ENCODE measurements around the gene WNT9B. TPM values are rescaled to one million over a fixed set of nuclear protein-coding genes. Genes with fewer than 3 reads are reported as not detected.

The WNT9B gene
- total RNA-seq, 1 donor from 2014 or later = not detected

DNA sequence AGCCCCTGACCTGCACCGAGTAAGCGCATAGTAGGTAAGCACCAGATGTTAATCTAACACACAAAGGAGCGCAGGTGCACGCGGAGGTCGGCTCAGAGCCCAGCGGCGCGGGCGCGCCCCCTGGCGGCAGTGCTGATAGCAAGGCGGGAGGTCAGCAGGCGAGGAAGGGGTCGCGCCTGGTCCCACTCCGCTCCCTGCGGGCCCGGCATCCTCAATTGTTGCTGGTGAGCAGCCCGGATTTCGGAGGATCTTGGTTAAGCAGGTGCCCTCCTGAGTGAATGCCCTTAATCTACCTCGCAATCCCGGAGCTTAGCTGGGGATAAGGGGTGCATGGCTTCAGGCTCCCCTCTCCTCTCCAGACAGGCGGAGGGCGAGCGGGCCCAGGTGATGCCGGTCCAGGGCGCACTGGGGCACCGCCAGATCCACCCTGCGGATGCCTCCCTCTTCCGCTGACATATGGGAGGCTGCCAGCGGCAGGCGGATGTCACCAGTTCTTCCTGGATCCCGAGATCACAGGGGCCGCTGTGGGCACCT, 28.9 kb upstream of the WNT9B start:
- TF ChIP-seq, protein P1, sequence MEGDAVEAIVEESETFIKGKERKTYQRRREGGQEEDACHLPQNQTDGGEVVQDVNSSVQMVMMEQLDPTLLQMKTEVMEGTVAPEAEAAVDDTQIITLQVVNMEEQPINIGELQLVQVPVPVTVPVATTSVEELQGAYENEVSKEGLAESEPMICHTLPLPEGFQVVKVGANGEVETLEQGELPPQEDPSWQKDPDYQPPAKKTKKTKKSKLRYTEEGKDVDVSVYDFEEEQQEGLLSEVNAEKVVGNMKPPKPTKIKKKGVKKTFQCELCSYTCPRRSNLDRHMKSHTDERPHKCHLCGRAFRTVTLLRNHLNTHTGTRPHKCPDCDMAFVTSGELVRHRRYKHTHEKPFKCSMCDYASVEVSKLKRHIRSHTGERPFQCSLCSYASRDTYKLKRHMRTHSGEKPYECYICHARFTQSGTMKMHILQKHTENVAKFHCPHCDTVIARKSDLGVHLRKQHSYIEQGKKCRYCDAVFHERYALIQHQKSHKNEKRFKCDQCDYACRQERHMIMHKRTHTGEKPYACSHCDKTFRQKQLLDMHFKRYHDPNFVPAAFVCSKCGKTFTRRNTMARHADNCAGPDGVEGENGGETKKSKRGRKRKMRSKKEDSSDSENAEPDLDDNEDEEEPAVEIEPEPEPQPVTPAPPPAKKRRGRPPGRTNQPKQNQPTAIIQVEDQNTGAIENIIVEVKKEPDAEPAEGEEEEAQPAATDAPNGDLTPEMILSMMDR (IDR thresholded peaks at IDR 0.05) = peak; percentile 70
- DNase-seq (ENCODE audit: low spot score) = no peak
- H3K4me3 Mint-ChIP-seq (ENCODE audit: unreplicated experiment) = no peak overlapping the region
- no peak overlapping the region for H3K27ac Mint-ChIP-seq (ENCODE audit: unreplicated experiment)
- peaks cover 6% of the 10 kb centered on the region for H3K4me1 Mint-ChIP-seq (ENCODE audit: low read depth)
- H3K27me3 Mint-ChIP-seq (ENCODE audit: low read depth) = peaks cover 30% of the 10 kb centered on the region
- no peaks in the 10 kb centered on the region for H3K36me3 Mint-ChIP-seq (ENCODE audit: low read depth)
- H3K9me3 Mint-ChIP-seq (ENCODE audit: low read depth) = no peaks in the 10 kb centered on the region

DNA sequence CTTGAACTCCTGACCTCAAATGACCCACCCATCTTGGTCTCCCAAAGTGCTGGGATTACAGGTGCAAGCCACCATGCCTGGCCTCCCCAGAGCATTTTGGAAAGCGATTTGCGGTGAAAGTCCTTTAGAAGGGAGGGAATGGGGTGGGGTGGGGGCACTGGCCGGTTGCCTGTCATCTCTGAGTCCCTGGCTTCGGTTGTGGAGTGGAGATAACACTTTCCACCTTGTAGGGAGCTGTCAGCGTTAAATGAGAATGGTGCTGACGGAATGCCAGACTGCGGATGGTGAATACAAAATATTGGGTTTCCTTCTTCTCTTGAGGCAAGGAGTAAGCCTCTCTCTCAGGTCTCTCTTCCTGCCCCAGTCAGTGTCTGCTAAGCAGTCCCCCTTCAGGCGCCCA, 27.7 kb upstream of the WNT9B start:
- TF ChIP-seq, protein P1 (IDR thresholded peaks at IDR 0.05) = no peak
- peaks cover 20% of the 10 kb centered on the region for H3K27me3 Mint-ChIP-seq (ENCODE audit: low read depth)
- H3K4me3 Mint-ChIP-seq (ENCODE audit: unreplicated experiment) = no peak overlapping the region
- H3K4me1 Mint-ChIP-seq (ENCODE audit: low read depth) = peaks cover 3% of the 10 kb centered on the region
- no peaks in the 10 kb centered on the region for H3K36me3 Mint-ChIP-seq (ENCODE audit: low read depth)
- no peaks in the 10 kb centered on the region for H3K9me3 Mint-ChIP-seq (ENCODE audit: low read depth)
- DNase-seq (ENCODE audit: low spot score) = no peak
- H3K27ac Mint-ChIP-seq (ENCODE audit: unreplicated experiment) = no peak overlapping the region

DNA sequence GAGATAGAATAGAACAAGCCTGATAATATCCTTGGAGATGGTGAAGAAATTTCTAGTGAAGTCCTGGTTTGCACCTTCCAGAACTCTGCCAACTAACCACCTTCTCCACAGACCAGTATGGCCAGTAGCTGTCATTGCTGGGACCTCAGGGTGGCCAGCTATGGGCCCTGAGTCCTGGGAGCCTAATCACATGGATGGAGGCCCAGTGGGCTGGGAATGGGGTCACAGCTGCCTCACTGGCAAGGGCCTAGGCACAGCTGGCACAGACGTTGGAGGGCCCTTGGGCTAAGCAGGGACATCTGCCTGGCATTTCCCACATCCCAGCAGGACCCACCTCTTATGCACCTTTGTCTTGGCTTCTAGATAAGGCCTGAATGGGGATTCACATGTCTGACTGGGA, 25.3 kb upstream of the WNT9B start:
- Mint-ChIP-seq H3K4me1 (ENCODE audit: low read depth) (no peaks in the 10 kb centered on the region), H3K36me3 (ENCODE audit: low read depth) (no peaks in the 10 kb centered on the region)
- DNase-seq (ENCODE audit: low spot score) = no peak

DNA sequence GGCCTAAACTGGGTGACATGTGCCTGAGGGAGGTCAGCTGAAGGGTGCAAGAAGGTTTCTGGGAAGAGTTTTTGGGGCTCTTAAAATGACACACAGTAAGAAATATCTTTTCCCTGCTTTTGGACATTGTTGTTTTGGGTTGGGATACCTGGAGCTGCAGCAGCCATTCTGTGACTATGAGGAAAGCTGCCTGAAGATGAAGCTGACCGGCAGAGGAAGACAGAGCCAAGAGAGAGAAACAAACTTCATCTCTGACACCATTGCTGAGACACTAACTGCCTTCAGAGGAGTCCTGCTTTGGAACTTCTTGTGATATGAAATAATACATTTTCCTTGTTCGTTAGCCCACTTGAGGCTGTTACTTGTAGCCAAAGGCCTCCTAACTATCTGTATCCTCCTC, 24.1 kb upstream of the WNT9B start:
- Mint-ChIP-seq H3K4me3 (ENCODE audit: unreplicated experiment) (no peak overlapping the region), H3K27ac (ENCODE audit: unreplicated experiment) (no peak overlapping the region), H3K9me3 (ENCODE audit: low read depth) (no peaks in the 10 kb centered on the region), H3K4me1 (ENCODE audit: low read depth) (no peaks in the 10 kb centered on the region), H3K36me3 (ENCODE audit: low read depth) (no peaks in the 10 kb centered on the region), H3K27me3 (ENCODE audit: low read depth) (peaks cover 3% of the 10 kb centered on the region)
- DNase-seq (ENCODE audit: low spot score) = no peak
- TF ChIP-seq, protein P1 (IDR thresholded peaks at IDR 0.05) = no peak

More for the DNA sequence above, 25.3 kb upstream of the WNT9B start:
- Mint-ChIP-seq H3K4me3 (ENCODE audit: unreplicated experiment) (no peak overlapping the region), H3K9me3 (ENCODE audit: low read depth) (no peaks in the 10 kb centered on the region), H3K27me3 (ENCODE audit: low read depth) (peaks cover 6% of the 10 kb centered on the region), H3K27ac (ENCODE audit: unreplicated experiment) (no peak overlapping the region)
- TF ChIP-seq, protein P1 (IDR thresholded peaks at IDR 0.05) = no peak

- DNase-seq (ENCODE audit: low spot score) = peak; percentile 61
- no peak overlapping the region for H3K27ac Mint-ChIP-seq (ENCODE audit: unreplicated experiment)
These were observed 19.6 kb upstream of the WNT9B start for GRCh38 chr17:46831573-46832330.

More at GRCh38 chr17:46831573-46832330, 19.6 kb upstream of the WNT9B start:
- H3K4me3 Mint-ChIP-seq (ENCODE audit: unreplicated experiment) = no peak overlapping the region
- H3K27me3 Mint-ChIP-seq (ENCODE audit: low read depth) = peaks cover 3% of the 10 kb centered on the region
- TF ChIP-seq, protein P1 (IDR thresholded peaks at IDR 0.05) = no peak
- H3K36me3 Mint-ChIP-seq (ENCODE audit: low read depth) = no peaks in the 10 kb centered on the region
- no peaks in the 10 kb centered on the region for H3K9me3 Mint-ChIP-seq (ENCODE audit: low read depth)
- peaks cover 6% of the 10 kb centered on the region for H3K4me1 Mint-ChIP-seq (ENCODE audit: low read depth)
